A673 (cell line): ENCODE measurements around the gene ADAMTSL1. TPM values are rescaled to one million over a fixed set of nuclear protein-coding genes. Genes with fewer than 3 reads are reported as not detected.

ENCODE experiments used
- BruUV-seq: library from RNA; stranded (reverse); fragments of 400-500 nt; replicated peaks from 2 replicates; lab custom pipeline; 2021; lab: Mats Ljungman, UMichigan
- CTCF ChIA-PET: fragments of 300-600 bp; sonication (Branson Sonifier 250); formaldehyde crosslinking; loops from one replicate; lab custom pipeline; 2022; ENCODE audit warnings: antibody characterized with exemption; lab: Charles Lee
- POLR2A ChIA-PET: fragments of 300-600 bp; sonication (Branson Sonifier 250); formaldehyde crosslinking; loops from one replicate; lab custom pipeline; 2022; ENCODE audit warnings: antibody characterized with exemption; ENCODE audit not compliant: low non-redundant PET; lab: Charles Lee
- DNase-seq: peaks from one replicate; pipeline ENCODE4 v3.0.0-alpha.2; 2015; ENCODE audit warnings: low spot score
- H3K27ac ChIP-seq: fragments of 200-600 bp; sonication (generic); 2 replicates; pipeline ENCODE4 v1.5.1; 2016; ENCODE audit warnings: mixed run types, low read depth, mild to moderate bottlenecking, mixed read lengths, antibody characterized with exemption, low read length; ENCODE audit not compliant: poor library complexity, severe bottlenecking
- H3K27me3 ChIP-seq: fragments of 200-600 bp; sonication (generic); replicated peaks from 2 replicates; pipeline ENCODE4 v1.6.1; 2017; ENCODE audit warnings: mixed run types, low read depth, mild to moderate bottlenecking, mixed read lengths, antibody characterized with exemption, low read length; ENCODE audit not compliant: insufficient read depth, poor library complexity
- H3K36me3 ChIP-seq: fragments of 200-600 bp; sonication (generic); 2 replicates; pipeline ENCODE4 v1.6.1; 2016; ENCODE audit warnings: mixed run types, mild to moderate bottlenecking, mixed read lengths, antibody characterized with exemption, low read length; ENCODE audit not compliant: insufficient read depth, poor library complexity, severe bottlenecking
- H3K4me1 ChIP-seq: fragments of 200-600 bp; sonication (generic); 2 replicates; pipeline ENCODE4 v1.6.1; 2017; ENCODE audit warnings: mixed run types, mild to moderate bottlenecking, mixed read lengths, antibody characterized with exemption, low read length; ENCODE audit not compliant: insufficient read depth, poor library complexity, severe bottlenecking
- H3K4me3 ChIP-seq: fragments of 200-600 bp; sonication (generic); 2 replicates; pipeline ENCODE4 v1.5.1; 2016; ENCODE audit warnings: low read depth, mixed run types, mild to moderate bottlenecking, mixed read lengths, low read length; ENCODE audit not compliant: poor library complexity, severe bottlenecking
- H3K9me3 ChIP-seq: fragments of 200-600 bp; sonication (generic); 2 replicates; pipeline ENCODE4 v1.6.1; 2016; ENCODE audit warnings: mixed run types, low read depth, mild to moderate bottlenecking, mixed read lengths, antibody characterized with exemption, low read length; ENCODE audit not compliant: poor library complexity, severe bottlenecking
- EZH2 ChIP-seq: fragments of 200-600 bp; sonication (generic); IDR thresholded peaks from 2 replicates; pipeline ENCODE4 v1.6.1; 2017; ENCODE audit warnings: borderline replicate concordance, low read depth, mild to moderate bottlenecking, mixed read lengths, antibody characterized with exemption, low read length; ENCODE audit not compliant: poor library complexity, severe bottlenecking
- intact Hi-C: fragments of 100-400 bp; cut with micrococcal nuclease; formaldehyde crosslinking; loops from one replicate; pipeline ENCODE4 v1.10.0; 2022; ENCODE audit not compliant: unreplicated experiment
- total RNA-seq: library from RNA; stranded (reverse); gene quantifications from 2 replicates; pipeline ENCODE4 v1.2.3, GENCODE V29; 2021
- TF ChIP-seq, protein P1 (sequence below): fragments of 300-800, 200-600 bp; sonication (generic); conservative IDR thresholded peaks from 2 replicates; pipeline ENCODE4 v1.5.1; 2017; ENCODE audit warnings: low read depth, mild to moderate bottlenecking, antibody characterized with exemption, low read length, moderate library complexity, mixed read lengths

Gene ADAMTSL1
- total RNA-seq, 1 experiment from 2014 or later: not detected

DNA sequence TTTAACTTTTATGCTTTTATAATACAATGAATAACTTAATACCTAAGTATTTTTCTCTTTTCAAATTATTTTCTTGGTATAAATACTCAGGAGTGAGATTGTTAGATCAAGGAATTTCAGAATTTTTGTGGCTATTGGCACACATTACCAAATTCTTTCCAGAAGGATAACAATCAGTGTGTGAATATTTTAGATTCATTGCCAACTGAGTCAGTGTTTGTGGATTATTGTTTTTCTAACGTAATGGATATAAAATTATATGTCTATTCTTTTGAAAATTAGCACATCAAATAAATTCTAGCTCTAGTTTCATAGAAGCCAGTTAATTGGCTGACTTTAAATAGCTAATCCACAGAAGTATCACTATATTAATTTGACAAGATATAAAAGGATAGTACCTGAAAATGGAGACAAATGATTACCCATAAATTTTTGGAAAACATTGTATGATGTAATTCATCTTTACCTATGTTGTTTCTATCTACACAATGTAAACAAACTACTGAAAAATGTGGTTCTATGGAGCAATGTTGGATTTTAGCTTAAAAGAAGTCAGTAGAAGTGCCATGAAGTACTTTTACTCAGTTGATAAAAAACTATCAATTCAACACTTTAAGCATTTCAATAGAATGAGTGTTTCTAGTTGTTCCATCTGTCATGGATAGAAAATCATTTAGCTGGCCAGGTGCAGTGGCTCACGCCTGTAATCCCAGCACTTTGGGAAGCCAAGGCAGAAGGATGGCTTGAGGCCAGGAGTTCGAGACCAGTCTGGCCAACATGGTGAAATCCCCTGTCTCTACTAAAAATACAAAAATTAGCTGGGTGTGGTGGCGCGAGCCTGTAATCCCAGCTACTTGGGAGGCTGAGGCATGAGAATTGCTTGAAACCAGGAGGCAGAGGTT lies 185.1 kb downstream of the ADAMTSL1 start:
- Histone ChIP-seq H3K9me3 (no peaks in the 10 kb centered on the region), H3K27me3 (no peaks in the 10 kb centered on the region), H3K27ac (no peak overlapping the region), H3K4me1 (no peaks in the 10 kb centered on the region), H3K4me3 (no peak overlapping the region), H3K36me3 (no peaks in the 10 kb centered on the region)
- TF ChIP-seq, protein P1, sequence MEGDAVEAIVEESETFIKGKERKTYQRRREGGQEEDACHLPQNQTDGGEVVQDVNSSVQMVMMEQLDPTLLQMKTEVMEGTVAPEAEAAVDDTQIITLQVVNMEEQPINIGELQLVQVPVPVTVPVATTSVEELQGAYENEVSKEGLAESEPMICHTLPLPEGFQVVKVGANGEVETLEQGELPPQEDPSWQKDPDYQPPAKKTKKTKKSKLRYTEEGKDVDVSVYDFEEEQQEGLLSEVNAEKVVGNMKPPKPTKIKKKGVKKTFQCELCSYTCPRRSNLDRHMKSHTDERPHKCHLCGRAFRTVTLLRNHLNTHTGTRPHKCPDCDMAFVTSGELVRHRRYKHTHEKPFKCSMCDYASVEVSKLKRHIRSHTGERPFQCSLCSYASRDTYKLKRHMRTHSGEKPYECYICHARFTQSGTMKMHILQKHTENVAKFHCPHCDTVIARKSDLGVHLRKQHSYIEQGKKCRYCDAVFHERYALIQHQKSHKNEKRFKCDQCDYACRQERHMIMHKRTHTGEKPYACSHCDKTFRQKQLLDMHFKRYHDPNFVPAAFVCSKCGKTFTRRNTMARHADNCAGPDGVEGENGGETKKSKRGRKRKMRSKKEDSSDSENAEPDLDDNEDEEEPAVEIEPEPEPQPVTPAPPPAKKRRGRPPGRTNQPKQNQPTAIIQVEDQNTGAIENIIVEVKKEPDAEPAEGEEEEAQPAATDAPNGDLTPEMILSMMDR: no peak
- no peak for TF ChIP-seq EZH2
- intact Hi-C loops: no loop called here
- ChIA-PET POLR2A (no interaction called here), CTCF (no interaction called here)
- no TSS peak for BruUV-seq
- no peak for DNase-seq

DNA sequence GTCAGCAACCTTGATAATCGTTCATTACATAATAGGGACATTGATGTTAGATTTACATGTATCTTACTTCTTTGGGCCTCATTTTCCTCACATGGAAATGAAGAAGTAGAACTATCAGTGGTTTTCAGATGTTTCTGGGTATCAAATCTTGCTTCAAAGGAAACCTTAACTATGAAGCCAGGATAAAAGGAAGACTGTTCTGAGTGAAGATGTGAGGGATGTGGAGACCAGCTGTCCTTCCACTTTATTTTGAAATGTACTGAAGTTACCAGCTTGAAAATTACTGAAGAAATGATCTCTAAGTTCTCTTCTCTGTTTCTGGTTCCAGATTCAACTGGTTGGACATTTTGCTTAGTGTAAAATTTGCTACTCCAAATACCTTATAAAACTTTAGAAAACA lies 186.0 kb downstream of the ADAMTSL1 start:
- no peak overlapping the region for H3K4me3 ChIP-seq
- H3K4me1 ChIP-seq: no peaks in the 10 kb centered on the region
- H3K27ac ChIP-seq: no peak overlapping the region
- no peaks in the 10 kb centered on the region for H3K27me3 ChIP-seq
- H3K9me3 ChIP-seq: no peaks in the 10 kb centered on the region
- intact Hi-C loops: no loop called here
- no peaks in the 10 kb centered on the region for H3K36me3 ChIP-seq
- no peak for DNase-seq
- ChIA-PET POLR2A (no interaction called here), CTCF (no interaction called here)
- BruUV-seq: no TSS peak
- TF ChIP-seq, protein P1: no peak
- TF ChIP-seq EZH2: no peak

DNA sequence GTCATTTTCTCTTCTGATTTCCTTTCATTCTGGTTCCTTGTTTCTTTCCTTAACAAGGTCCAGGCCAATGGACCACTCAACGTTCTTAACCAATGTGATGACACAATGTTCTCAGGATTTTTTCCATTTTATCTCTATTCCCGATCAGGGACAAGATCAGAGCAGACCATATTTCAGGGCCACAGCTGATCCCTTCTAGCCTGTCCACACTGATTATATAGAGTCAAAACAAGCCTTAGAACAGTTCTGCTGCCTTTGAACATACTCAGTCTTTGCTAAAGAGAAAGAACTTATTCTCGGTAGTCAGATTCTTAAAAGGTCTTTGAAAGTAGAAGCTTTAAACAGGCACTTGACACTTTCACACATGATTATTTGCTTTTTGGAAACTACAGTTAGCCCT lies 188.4 kb downstream of the ADAMTSL1 start:
- Histone ChIP-seq H3K27me3 (no peaks in the 10 kb centered on the region), H3K27ac (no peak overlapping the region), H3K9me3 (no peaks in the 10 kb centered on the region), H3K36me3 (no peaks in the 10 kb centered on the region), H3K4me3 (no peak overlapping the region), H3K4me1 (no peaks in the 10 kb centered on the region)
- ChIA-PET CTCF (no interaction called here), POLR2A (no interaction called here)
- no peak for DNase-seq
- no peak for TF ChIP-seq EZH2
- intact Hi-C loops: no loop called here
- BruUV-seq: no TSS peak
